CD4-positive, alpha-beta T cell (primary cell): ENCODE data around the gene ANKH. TPM values are rescaled to one million over a fixed set of nuclear protein-coding genes. Genes with fewer than 3 reads are reported as not detected.
"Not testable (repeated sequence)": the region's sequence is repeated elsewhere in the genome, so short reads cannot be mapped to it uniquely, and the experiment has no call there.

Experiments
- ATAC-seq: fragments of 200-7000 bp; cut with Tn5 transposase; one replicate; pipeline ENCODE4 v1.10.0; 2022; ENCODE audit warnings: mild to moderate bottlenecking; ENCODE audit not compliant: poor library complexity
- CTCF ChIA-PET: fragments of 350-600 bp; sonication (Branson Sonifier 250); formaldehyde crosslinking; loops from one replicate; lab custom pipeline; 2021; ENCODE audit warnings: antibody characterized with exemption, inconsistent platforms; lab: Charles Lee
- POLR2A ChIA-PET: fragments of 350-600 bp; sonication (Branson Sonifier 250); formaldehyde crosslinking; loops from one replicate; lab custom pipeline; 2021; ENCODE audit warnings: antibody characterized with exemption, inconsistent platforms; lab: Charles Lee
- DNase-seq, 14 experiments: peaks; one replicate each; pipeline ENCODE4 v3.0.0-alpha.2; 2013 to 2020; ENCODE audit warnings: mixed read lengths in 2 of 14
- H3K27ac ChIP-seq, 2 donors: one replicate each; pipeline versions ENCODE4 v1.5.1 to v1.7.0; 2013; ENCODE audit warnings: low read length in 2 of 2, low read depth in 1 of 2, mild to moderate bottlenecking in 1 of 2
- H3K27me3 ChIP-seq, 2 experiments: 1 replicate in 1 of 2; 2 replicates in 1 of 2; pipeline versions ENCODE4 v1.6.1 to v1.7.0; 2013; ENCODE audit warnings: low read length in 2 of 2, control low read depth in 1 of 2, mild to moderate bottlenecking in 1 of 2, moderate library complexity in 1 of 2; ENCODE audit not compliant: insufficient read depth in 2 of 2, control insufficient read depth in 1 of 2
- H3K36me3 ChIP-seq: one replicate; pipeline ENCODE4 v1.6.1; 2013; ENCODE audit warnings: low read length, control low read depth; ENCODE audit not compliant: insufficient read depth
- H3K4me1 ChIP-seq: one replicate; pipeline ENCODE4 v1.6.1; 2013; ENCODE audit warnings: low read length, control low read depth; ENCODE audit not compliant: insufficient read depth
- H3K4me3 ChIP-seq: one replicate; pipeline ENCODE4 v1.5.1; 2013; ENCODE audit warnings: mild to moderate bottlenecking, low read length, moderate library complexity
- H3K9me3 ChIP-seq, 2 experiments: 1 replicate in 1 of 2; 2 replicates in 1 of 2; pipeline versions ENCODE4 v1.6.1 to v1.7.0; 2013; ENCODE audit warnings: low read length in 2 of 2, mild to moderate bottlenecking in 2 of 2, control low read depth in 1 of 2, moderate library complexity in 1 of 2; ENCODE audit not compliant: control insufficient read depth in 1 of 2, insufficient read depth in 1 of 2
- H3K27ac Mint-ChIP-seq: one replicate; pipeline ENCODE4 v1.8.0; 2020; ENCODE audit warnings: mixed read lengths
- H3K27me3 Mint-ChIP-seq: one replicate; pipeline ENCODE4 v1.8.0; 2021; ENCODE audit warnings: mixed read lengths
- H3K36me3 Mint-ChIP-seq: one replicate; pipeline ENCODE4 v1.8.0; 2021; ENCODE audit warnings: low read depth, mixed read lengths
- H3K4me1 Mint-ChIP-seq: one replicate; pipeline ENCODE4 v1.8.0; 2021; ENCODE audit warnings: low read depth, mixed read lengths
- H3K4me3 Mint-ChIP-seq: one replicate; pipeline ENCODE4 v1.8.0; 2020; ENCODE audit warnings: mild to moderate bottlenecking, mixed read lengths
- H3K9me3 Mint-ChIP-seq: one replicate; pipeline ENCODE4 v1.8.0; 2020; ENCODE audit warnings: mixed read lengths
- CTCF ChIP-seq: fragments of 200-600 bp; IDR thresholded peaks from one replicate; pipeline ENCODE4 v1.8.0; 2022; ENCODE audit warnings: antibody characterized with exemption, mild to moderate bottlenecking
- intact Hi-C, 2 experiments: fragments of 100-400 bp; cut with DNase I in 1 of 2; cut with micrococcal nuclease in 1 of 2; formaldehyde crosslinking; loops; one replicate each; pipeline versions ENCODE4 v1.15.1 to v1.9.0; 2023 to 2025; cut with DNase I, micrococcal nuclease
- total RNA-seq, 174 experiments: library from RNA in 2 of 174; stranded (reverse) in 2 of 174; gene quantifications; one replicate each; pipeline ENCODE4 v1.2.3 and lab custom pipeline; 2021 to 2026

ANKH gene
- total RNA-seq, 2 experiments from 2014 or later: 69.5 to 72.3 TPM

GRCh38 chr5:14840624-14841023, 31.0 kb downstream of the ANKH start:
- no peak for TF ChIP-seq CTCF
- ChIA-PET POLR2A (interaction anchor here (1.9 kb wide), 1 partner anchor 31 kb away, joined by 7 read pairs; no protein-coding TSS in a partner anchor), CTCF (interaction anchor here (1.0 to 1.7 kb wide), 2 partner anchors 16 to 32 kb away, joined by 3 to 5 read pairs; no protein-coding TSS in a partner anchor)
- Mint-ChIP-seq H3K4me3 (no peak overlapping the region), H3K27me3 (no peaks in the 10 kb centered on the region), H3K4me1 (peaks cover 58% of the 10 kb centered on the region), H3K27ac (no peak overlapping the region), H3K9me3 (no peaks in the 10 kb centered on the region), H3K36me3 (peaks cover 57% of the 10 kb centered on the region)
- intact Hi-C loops: no loop called here
- Histone ChIP-seq H3K27me3 (no peaks in the 10 kb centered on the region), H3K27ac (no peak overlapping the region), H3K9me3 (peaks cover 0 to 4% of the 10 kb centered on the region in 2 experiments), H3K4me1 (no peaks in the 10 kb centered on the region), H3K4me3 (no peak overlapping the region), H3K36me3 (peaks cover 3% of the 10 kb centered on the region)
- no peak for DNase-seq
- no peak for ATAC-seq

GRCh38 chr5:14838396-14839319, 32.9 kb downstream of the ANKH start:
- ChIA-PET POLR2A (interaction anchor here (1.9 kb wide), 1 partner anchor 29 kb away, joined by 7 read pairs; no protein-coding TSS in a partner anchor), CTCF (no interaction called here)
- DNase-seq: no peak
- Mint-ChIP-seq H3K4me3 (no peak overlapping the region), H3K27me3 (no peaks in the 10 kb centered on the region), H3K36me3 (peaks cover 39% of the 10 kb centered on the region), H3K4me1 (peaks cover 66% of the 10 kb centered on the region), H3K9me3 (no peaks in the 10 kb centered on the region), H3K27ac (no peak overlapping the region)
- Histone ChIP-seq H3K36me3 (peaks cover 3% of the 10 kb centered on the region), H3K4me3 (no peak overlapping the region), H3K4me1 (peaks cover 2% of the 10 kb centered on the region), H3K27ac (no peak overlapping the region), H3K9me3 (peaks cover 0 to 4% of the 10 kb centered on the region in 2 experiments), H3K27me3 (no peaks in the 10 kb centered on the region)
- intact Hi-C loops: no loop called here
- no peak for ATAC-seq
- no peak for TF ChIP-seq CTCF

GRCh38 chr5:14837423-14838122, 34.0 kb downstream of the ANKH start:
- H3K27ac Mint-ChIP-seq, H3K9me3 Mint-ChIP-seq, ATAC-seq, CTCF ChIA-PET, H3K9me3 ChIP-seq, H3K4me3 Mint-ChIP-seq, H3K4me1 ChIP-seq, intact Hi-C loops, DNase-seq, H3K27me3 ChIP-seq, H3K27me3 Mint-ChIP-seq, H3K36me3 ChIP-seq, H3K4me3 ChIP-seq, POLR2A ChIA-PET, H3K27ac ChIP-seq: not testable (repeated sequence)
- Mint-ChIP-seq H3K4me1 (peaks cover 72% of the 10 kb centered on the region), H3K36me3 (peaks cover 37% of the 10 kb centered on the region)
